Trophoblast cell (in vitro differentiated cells and primary cell): Measurements from ENCODE around the gene COPA.

ENCODE experiments used
- DNase-seq, 2 donors: peaks; one replicate each; pipeline ENCODE4 v3.0.0-alpha.2; 2016
- H2AFZ ChIP-seq: 2 replicates; pipeline ENCODE4 v1.6.1; 2013; ENCODE audit warnings: low read length, moderate library complexity, mild to moderate bottlenecking; ENCODE audit not compliant: insufficient read depth, poor library complexity
- H2AK5ac ChIP-seq: 2 replicates; pipeline ENCODE4 v1.6.1; 2013; ENCODE audit warnings: mild to moderate bottlenecking, low read length
- H2BK120ac ChIP-seq: 2 replicates; pipeline ENCODE4 v1.6.1; 2013; ENCODE audit warnings: low read length, mild to moderate bottlenecking, moderate library complexity; ENCODE audit not compliant: insufficient read depth, poor library complexity
- H2BK12ac ChIP-seq: 2 replicates; pipeline ENCODE4 v1.6.1; 2013; ENCODE audit warnings: mild to moderate bottlenecking, low read length, moderate library complexity
- H2BK5ac ChIP-seq: 2 replicates; pipeline ENCODE4 v1.6.1; 2013; ENCODE audit warnings: low read length, low read depth, moderate library complexity, mild to moderate bottlenecking; ENCODE audit not compliant: poor library complexity
- H3K14ac ChIP-seq: 2 replicates; pipeline ENCODE4 v1.6.1; 2013; ENCODE audit warnings: mild to moderate bottlenecking, low read length
- H3K18ac ChIP-seq: 2 replicates; pipeline ENCODE4 v1.6.1; 2013; ENCODE audit warnings: mild to moderate bottlenecking, low read length
- H3K23ac ChIP-seq: 2 replicates; pipeline ENCODE4 v1.6.1; 2013; ENCODE audit warnings: low read length
- H3K27ac ChIP-seq: 2 replicates; pipeline ENCODE4 v1.5.1; 2013; ENCODE audit warnings: low read depth, mild to moderate bottlenecking, inconsistent platforms, low read length, moderate library complexity
- H3K27me3 ChIP-seq: 2 replicates; pipeline ENCODE4 v1.6.1; 2013; ENCODE audit warnings: inconsistent platforms, mild to moderate bottlenecking, low read length, moderate library complexity; ENCODE audit not compliant: insufficient read depth
- H3K36me3 ChIP-seq, 2 experiments: 1 replicate in 1 of 2; 2 replicates in 1 of 2; pipeline ENCODE4 v1.6.1; 2013; ENCODE audit warnings: low read length in 2 of 2, mild to moderate bottlenecking in 2 of 2, moderate library complexity in 1 of 2; ENCODE audit not compliant: insufficient read depth in 2 of 2, control insufficient read depth in 1 of 2
- H3K4ac ChIP-seq: 2 replicates; pipeline ENCODE4 v1.6.1; 2013; ENCODE audit warnings: low read depth, mild to moderate bottlenecking, low read length, moderate library complexity
- H3K4me1 ChIP-seq, 2 experiments: 1 replicate in 1 of 2; 2 replicates in 1 of 2; pipeline ENCODE4 v1.6.1; 2013; ENCODE audit warnings: low read length in 2 of 2, mild to moderate bottlenecking in 2 of 2, moderate library complexity in 1 of 2; ENCODE audit not compliant: insufficient read depth in 2 of 2, control insufficient read depth in 1 of 2
- H3K4me2 ChIP-seq: 2 replicates; pipeline ENCODE4 v1.6.1; 2013; ENCODE audit warnings: inconsistent platforms, mild to moderate bottlenecking, low read length, moderate library complexity
- H3K4me3 ChIP-seq: 2 replicates; pipeline ENCODE4 v1.5.1; 2013; ENCODE audit warnings: mild to moderate bottlenecking, low read depth, low read length, inconsistent platforms
- H3K79me1 ChIP-seq: one replicate; pipeline ENCODE4 v1.6.1; 2013; ENCODE audit warnings: low read length
- H3K79me2 ChIP-seq: 2 replicates; pipeline ENCODE4 v1.6.1; 2013; ENCODE audit warnings: low read length, mild to moderate bottlenecking; ENCODE audit not compliant: control insufficient read depth, insufficient read depth, poor library complexity
- H3K9ac ChIP-seq: 2 replicates; pipeline ENCODE4 v1.6.1; 2013; ENCODE audit warnings: mild to moderate bottlenecking, low read length
- H3K9me3 ChIP-seq: 2 replicates; pipeline ENCODE4 v1.6.1; 2013; ENCODE audit warnings: low read depth, mild to moderate bottlenecking, control low read depth, inconsistent platforms, low read length; ENCODE audit not compliant: insufficient read depth
- H4K12ac ChIP-seq: 2 replicates; pipeline ENCODE4 v1.6.1; 2013; ENCODE audit warnings: low read depth, mild to moderate bottlenecking, low read length, moderate library complexity
- H4K8ac ChIP-seq: 2 replicates; pipeline ENCODE4 v1.6.1; 2013; ENCODE audit warnings: low read depth, mild to moderate bottlenecking, low read length, moderate library complexity
- H4K91ac ChIP-seq: one replicate; pipeline ENCODE4 v1.6.1; 2013; ENCODE audit warnings: low read depth, mild to moderate bottlenecking, low read length, moderate library complexity
- WGBS: extraction: QIAGEN DNeasy Blood & Tissue Kit; methylation state at CpG from one replicate; pipeline ENCODE4 v1.1.7; 2013; ENCODE audit warnings: missing lambda C conversion rate; ENCODE audit not compliant: insufficient read length, insufficient coverage; ENCODE audit errors: extremely low coverage; 5-methylcytosine and 5-hydroxymethylcytosine counted together

The COPA gene

GRCh38 chr1:160326418-160326817, 16.6 kb downstream of the COPA start:
- Histone ChIP-seq H2AFZ (no peak overlapping the region), H2AK5ac (no peak overlapping the region), H2BK5ac (no peak overlapping the region), H3K9ac (no peak overlapping the region), H2BK120ac (no peak overlapping the region), H3K27me3 (no peaks in the 10 kb centered on the region), H3K79me2 (no peaks in the 10 kb centered on the region), H3K27ac (no peak overlapping the region), H2BK12ac (no peak overlapping the region), H3K9me3 (no peaks in the 10 kb centered on the region), H4K8ac (no peak overlapping the region), H3K79me1 (no peaks in the 10 kb centered on the region), H3K4ac (no peak overlapping the region), H3K4me1 (no peaks in the 10 kb centered on the region), H3K14ac (no peak overlapping the region), H3K36me3 (peaks cover 36 to 48% of the 10 kb centered on the region in 2 experiments), H4K91ac (no peak overlapping the region), H3K18ac (no peak overlapping the region), H3K4me2 (no peak overlapping the region), H3K4me3 (no peak overlapping the region), H4K12ac (no peak overlapping the region), H3K23ac (no peak overlapping the region)
- no CpG with 5 or more reads among the region's 5 CpGs for WGBS
- DNase-seq, result no peak

DNA sequence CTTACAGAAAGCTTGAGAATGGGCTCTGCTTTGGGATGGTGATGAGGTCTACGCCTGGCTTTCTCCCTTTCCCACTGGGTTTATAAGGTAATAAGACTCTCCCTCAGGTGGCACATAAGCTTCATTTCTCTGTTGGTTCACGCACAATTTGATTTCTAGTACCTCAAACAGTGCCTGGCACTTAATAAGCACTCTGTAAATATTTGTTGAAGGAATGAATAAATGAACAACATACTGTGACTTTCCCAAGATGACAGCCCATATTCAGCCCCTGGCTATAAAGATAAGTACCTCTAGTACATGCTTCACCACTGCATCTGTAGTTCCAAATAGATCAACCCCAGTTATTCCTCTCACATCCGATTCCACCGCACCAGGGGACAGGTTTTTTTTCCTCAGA, 17.8 kb downstream of the COPA start:
- no peak overlapping the region for H2AK5ac ChIP-seq
- H3K4me1 ChIP-seq, result no peaks in the 10 kb centered on the region
- H3K18ac ChIP-seq, result no peak overlapping the region
- H2BK120ac ChIP-seq, result no peak overlapping the region
- H3K9ac ChIP-seq, result no peak overlapping the region
- H3K36me3 ChIP-seq, result peaks cover 34 to 44% of the 10 kb centered on the region in 2 experiments
- H3K79me2 ChIP-seq, result no peaks in the 10 kb centered on the region
- H4K12ac ChIP-seq, result no peak overlapping the region
- H3K4ac ChIP-seq, result no peak overlapping the region
- H2AFZ ChIP-seq, result no peak overlapping the region
- H3K4me3 ChIP-seq, result no peak overlapping the region
- H2BK5ac ChIP-seq, result no peak overlapping the region
- no peak overlapping the region for H3K27ac ChIP-seq
- H3K27me3 ChIP-seq, result no peaks in the 10 kb centered on the region
- no peak overlapping the region for H2BK12ac ChIP-seq
- no peaks in the 10 kb centered on the region for H3K79me1 ChIP-seq
- DNase-seq, result no peak
- H4K8ac ChIP-seq, result no peak overlapping the region
- no peak overlapping the region for H3K4me2 ChIP-seq
- H4K91ac ChIP-seq, result no peak overlapping the region
- WGBS, result no CpG with 5 or more reads among the region's 4 CpGs
- H3K23ac ChIP-seq, result no peak overlapping the region
- no peak overlapping the region for H3K14ac ChIP-seq
- no peaks in the 10 kb centered on the region for H3K9me3 ChIP-seq

DNA sequence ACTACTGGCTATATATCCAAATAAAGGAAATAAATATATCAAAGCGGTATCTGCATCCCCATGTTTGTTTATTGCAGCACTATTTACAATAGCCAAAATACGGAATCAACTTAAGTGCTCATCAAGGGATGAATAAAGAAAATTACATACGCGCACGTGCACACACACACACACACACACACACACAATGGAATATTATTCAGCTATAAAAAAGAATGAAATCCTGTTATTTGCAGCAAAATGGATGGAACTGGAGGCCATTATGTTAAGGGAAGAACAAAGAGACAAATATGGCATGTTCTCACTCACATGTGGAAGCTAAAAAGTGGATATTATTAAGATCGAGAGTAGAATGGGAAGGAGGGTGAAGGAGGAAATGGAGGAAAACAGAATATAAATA, 20.2 kb downstream of the COPA start:
- no peak overlapping the region for H4K8ac ChIP-seq
- H4K12ac ChIP-seq, result no peak overlapping the region
- H3K4me3 ChIP-seq, result no peak overlapping the region
- no peak for DNase-seq
- no peak overlapping the region for H3K18ac ChIP-seq
- H3K9ac ChIP-seq, result no peak overlapping the region
- no peak overlapping the region for H2BK5ac ChIP-seq
- H2AK5ac ChIP-seq, result no peak overlapping the region
- H2BK12ac ChIP-seq, result no peak overlapping the region
- no CpG with 5 or more reads among the region's 6 CpGs for WGBS
- H3K23ac ChIP-seq, result no peak overlapping the region
- H2AFZ ChIP-seq, result no peak overlapping the region
- no peaks in the 10 kb centered on the region for H3K79me2 ChIP-seq
- no peaks in the 10 kb centered on the region for H3K79me1 ChIP-seq
- H3K4ac ChIP-seq, result no peak overlapping the region
- peaks cover 27 to 32% of the 10 kb centered on the region in 2 experiments for H3K36me3 ChIP-seq
- H4K91ac ChIP-seq, result no peak overlapping the region
- H3K27me3 ChIP-seq, result no peaks in the 10 kb centered on the region
- H3K4me1 ChIP-seq, result no peaks in the 10 kb centered on the region
- no peak overlapping the region for H3K14ac ChIP-seq
- no peaks in the 10 kb centered on the region for H3K9me3 ChIP-seq
- no peak overlapping the region for H3K4me2 ChIP-seq
- H3K27ac ChIP-seq, result no peak overlapping the region
- no peak overlapping the region for H2BK120ac ChIP-seq

DNA sequence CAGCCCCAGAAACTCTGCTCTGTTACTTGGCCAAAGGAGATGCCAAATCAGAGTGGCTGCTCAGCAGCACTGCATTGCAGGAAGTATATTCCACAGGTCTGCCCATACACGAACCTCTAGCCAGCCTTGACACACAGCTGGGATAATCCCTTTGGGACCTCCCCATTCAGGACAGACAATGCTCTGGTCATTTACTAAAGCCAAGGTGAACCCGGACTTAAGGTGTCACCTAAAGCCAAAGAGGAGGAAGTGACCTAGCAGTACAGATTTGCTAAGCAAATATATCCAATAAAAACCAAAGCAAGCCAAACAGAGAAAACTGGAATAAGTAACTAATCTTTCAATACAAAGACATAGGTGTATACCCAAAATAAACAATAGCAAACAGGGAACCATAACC, 27.7 kb downstream of the COPA start:
- H3K4me3 ChIP-seq, result no peak overlapping the region
- no peak overlapping the region for H2BK120ac ChIP-seq
- peak overlapping the region; percentile 37 for H3K23ac ChIP-seq
- no peak overlapping the region for H3K9ac ChIP-seq
- no peak overlapping the region for H2BK5ac ChIP-seq
- no peak overlapping the region for H2AK5ac ChIP-seq
- no peak overlapping the region for H2BK12ac ChIP-seq
- no peak overlapping the region for H4K12ac ChIP-seq
- H3K4me1 ChIP-seq, result no peaks in the 10 kb centered on the region
- peaks cover 31 to 45% of the 10 kb centered on the region in 2 experiments for H3K36me3 ChIP-seq
- no peak overlapping the region for H4K8ac ChIP-seq
- no peak overlapping the region for H4K91ac ChIP-seq
- no peaks in the 10 kb centered on the region for H3K79me2 ChIP-seq
- no peak for DNase-seq
- H3K4ac ChIP-seq, result no peak overlapping the region
- H3K18ac ChIP-seq, result no peak overlapping the region
- H3K14ac ChIP-seq, result no peak overlapping the region
- H2AFZ ChIP-seq, result no peak overlapping the region
- H3K9me3 ChIP-seq, result no peaks in the 10 kb centered on the region
- H3K79me1 ChIP-seq, result no peaks in the 10 kb centered on the region
- no CpG with 5 or more reads among the region's 2 CpGs for WGBS
- no peaks in the 10 kb centered on the region for H3K27me3 ChIP-seq
- H3K27ac ChIP-seq, result no peak overlapping the region
- H3K4me2 ChIP-seq, result no peak overlapping the region
